GM12891 (cell line): ENCODE measurements around the gene ZMYND15.

ENCODE experiments used
- POLR2A ChIP-seq: IDR thresholded peaks from 2 replicates; pipeline ENCODE4 v1.6.1; 2011; ENCODE audit warnings: low read depth, low read length, control low read depth
- TAF1 ChIP-seq: IDR thresholded peaks from 2 replicates; pipeline ENCODE4 v1.6.1; 2011; ENCODE audit warnings: low read depth, low read length, control low read depth

- TF ChIP-seq TAF1, result no peak
- no peak for TF ChIP-seq POLR2A
These were observed 43.2 kb upstream of the ZMYND15 start for GRCh38 chr17:4696437-4696805.
